Activated B cell treated with CpG ODN at 0.5 μM for 24 hours (primary cell): ENCODE measurements around the gene COX6B2. TPM values are rescaled to one million over a fixed set of nuclear protein-coding genes. Genes with fewer than 3 reads are reported as not detected.

Experiments used
- ATAC-seq: fragments of 200-7000 bp; cut with Tn5 transposase; one replicate; pipeline ENCODE4 v1.10.0; 2021; ENCODE audit warnings: low read depth, mild to moderate bottlenecking, moderate library complexity
- CTCF ChIA-PET: fragments of 350-600 bp; sonication (Branson Sonifier 250); formaldehyde crosslinking; loops from one replicate; lab custom pipeline; 2021; ENCODE audit warnings: antibody characterized with exemption; lab: Charles Lee
- POLR2A ChIA-PET: fragments of 350-600 bp; sonication (Branson Sonifier 250); formaldehyde crosslinking; loops from one replicate; lab custom pipeline; 2021; ENCODE audit warnings: antibody characterized with exemption; lab: Charles Lee
- DNase-seq: peaks from one replicate; pipeline ENCODE4 v3.0.0; 2022
- H3K27ac Mint-ChIP-seq: one replicate; pipeline ENCODE4 v1.8.0; 2020; ENCODE audit warnings: mixed read lengths
- H3K27me3 Mint-ChIP-seq: one replicate; pipeline ENCODE4 v1.8.0; 2021; ENCODE audit warnings: mixed read lengths
- H3K36me3 Mint-ChIP-seq: one replicate; pipeline ENCODE4 v1.8.0; 2021; ENCODE audit warnings: low read depth, mixed read lengths
- H3K4me1 Mint-ChIP-seq: one replicate; pipeline ENCODE4 v1.8.0; 2021; ENCODE audit warnings: mixed read lengths
- H3K4me3 Mint-ChIP-seq: one replicate; pipeline ENCODE4 v1.8.0; 2020; ENCODE audit warnings: mild to moderate bottlenecking, mixed read lengths
- H3K9me3 Mint-ChIP-seq: one replicate; pipeline ENCODE4 v1.8.0; 2020; ENCODE audit warnings: mixed read lengths
- CTCF ChIP-seq: fragments of 200-600 bp; IDR thresholded peaks from one replicate; pipeline ENCODE4 v1.8.0; 2022; ENCODE audit warnings: antibody characterized with exemption, mild to moderate bottlenecking
- intact Hi-C: fragments of 100-400 bp; cut with micrococcal nuclease; formaldehyde crosslinking; loops from one replicate; pipeline ENCODE4 v1.15.1; 2024
- total RNA-seq: library from RNA; stranded (reverse); gene quantifications from 2 replicates; pipeline ENCODE4 v1.2.3, GENCODE V29; 2022

Gene COX6B2
- total RNA-seq, 1 donor from 2014 or later = not detected

DNA sequence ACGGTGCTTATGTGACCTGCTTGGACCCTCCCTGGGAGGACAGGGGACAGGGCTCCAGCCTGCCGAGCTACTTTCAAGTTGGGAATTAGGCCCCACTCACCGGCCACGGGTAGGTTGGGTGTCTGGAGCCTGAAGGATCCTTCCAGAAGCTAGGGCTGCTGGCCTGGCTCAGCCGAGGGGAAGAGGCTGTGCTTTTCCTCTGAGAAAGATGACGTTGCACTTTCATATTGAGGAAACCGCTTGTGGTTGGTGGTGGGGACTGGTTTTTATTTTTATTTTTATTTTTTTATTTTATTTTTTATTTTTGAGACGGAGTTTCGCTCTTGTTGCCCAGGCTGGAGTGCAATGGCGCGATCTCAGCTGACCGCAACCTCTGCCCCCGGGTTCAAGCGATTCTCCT lies 29.3 kb downstream of the COX6B2 start, which contains the start of gene TMEM150B:
Gene TMEM150B, minus strand, starts transcription at position 170 of the 400 bp plus-strand sequence. CDS start 4,305 bp downstream, outside the sequence.
- ATAC-seq = no peak
- no peak for DNase-seq
- no peak for TF ChIP-seq CTCF
- Mint-ChIP-seq H3K36me3 (no peaks in the 10 kb centered on the region), H3K9me3 (no peaks in the 10 kb centered on the region), H3K4me1 (no peaks in the 10 kb centered on the region), H3K27me3 (peaks cover 30% of the 10 kb centered on the region), H3K4me3 (no peak within 1 kb of the TSS), H3K27ac (no peak within 1 kb of the TSS)
- POLR2A ChIA-PET = no interaction called here
- CTCF ChIA-PET = interaction anchor here (1.2 kb wide), 1 partner anchor 23 kb away, joined by 4 read pairs; no protein-coding TSS in a partner anchor
- intact Hi-C loops = no loop called here

- Mint-ChIP-seq H3K9me3 (no peaks in the 10 kb centered on the region), H3K4me3 (no peak overlapping the region), H3K4me1 (no peaks in the 10 kb centered on the region), H3K27me3 (peaks cover 33% of the 10 kb centered on the region), H3K36me3 (no peaks in the 10 kb centered on the region), H3K27ac (no peak overlapping the region)
- ATAC-seq (no peak), DNase-seq (no peak)
- ChIA-PET CTCF (interaction anchor here (1.2 kb wide), 1 partner anchor 23 kb away, joined by 4 read pairs; no protein-coding TSS in a partner anchor), POLR2A (no interaction called here)
- intact Hi-C loops = no loop called here
- TF ChIP-seq CTCF = no peak
Observed at GRCh38 chr19:55324662-55325061, 29.9 kb downstream of the COX6B2 start.

DNA sequence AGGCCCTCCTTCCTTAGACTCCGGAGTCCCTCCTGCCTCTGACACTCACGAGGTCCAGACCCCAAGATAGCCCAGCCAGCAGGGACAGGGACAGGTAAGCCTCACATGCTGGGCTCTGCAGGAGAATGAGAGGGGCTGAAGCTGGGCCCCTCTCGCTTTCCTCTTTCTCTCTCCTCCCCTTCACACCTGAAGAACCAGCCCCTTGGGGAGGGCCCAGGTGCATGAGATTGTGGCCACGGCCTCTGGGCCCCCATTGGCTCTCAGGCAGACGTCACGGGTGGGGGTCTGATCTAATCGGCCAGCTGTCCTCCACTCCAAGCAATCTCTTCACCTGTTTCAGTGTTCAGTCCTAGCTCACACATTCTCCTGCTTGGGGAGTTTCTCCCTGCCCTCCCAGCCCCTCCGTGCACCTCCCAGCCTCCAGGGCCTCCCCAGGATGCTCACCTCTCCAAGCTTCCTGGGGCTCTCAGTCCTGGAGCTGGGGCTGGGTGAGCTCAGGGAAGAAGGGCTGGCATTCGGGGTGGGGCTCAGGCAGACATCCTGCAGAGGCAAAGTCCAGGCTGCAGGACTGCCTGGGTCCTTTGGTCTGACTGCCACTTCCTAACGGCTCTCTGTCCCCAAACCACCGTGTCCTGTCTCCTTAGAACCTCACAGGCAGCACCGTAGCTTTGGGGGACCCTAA lies 32.2 kb downstream of the COX6B2 start:
- ChIA-PET POLR2A (no interaction called here), CTCF (no interaction called here)
- no peak overlapping the region for H3K27ac Mint-ChIP-seq
- DNase-seq (no peak), ATAC-seq (no peak)
- H3K27me3 Mint-ChIP-seq = peaks cover 28% of the 10 kb centered on the region
- intact Hi-C loops = no loop called here
- H3K4me3 Mint-ChIP-seq = no peak overlapping the region
- no peaks in the 10 kb centered on the region for H3K36me3 Mint-ChIP-seq
- H3K4me1 Mint-ChIP-seq = no peaks in the 10 kb centered on the region
- H3K9me3 Mint-ChIP-seq = no peaks in the 10 kb centered on the region
- TF ChIP-seq CTCF = no peak

DNA sequence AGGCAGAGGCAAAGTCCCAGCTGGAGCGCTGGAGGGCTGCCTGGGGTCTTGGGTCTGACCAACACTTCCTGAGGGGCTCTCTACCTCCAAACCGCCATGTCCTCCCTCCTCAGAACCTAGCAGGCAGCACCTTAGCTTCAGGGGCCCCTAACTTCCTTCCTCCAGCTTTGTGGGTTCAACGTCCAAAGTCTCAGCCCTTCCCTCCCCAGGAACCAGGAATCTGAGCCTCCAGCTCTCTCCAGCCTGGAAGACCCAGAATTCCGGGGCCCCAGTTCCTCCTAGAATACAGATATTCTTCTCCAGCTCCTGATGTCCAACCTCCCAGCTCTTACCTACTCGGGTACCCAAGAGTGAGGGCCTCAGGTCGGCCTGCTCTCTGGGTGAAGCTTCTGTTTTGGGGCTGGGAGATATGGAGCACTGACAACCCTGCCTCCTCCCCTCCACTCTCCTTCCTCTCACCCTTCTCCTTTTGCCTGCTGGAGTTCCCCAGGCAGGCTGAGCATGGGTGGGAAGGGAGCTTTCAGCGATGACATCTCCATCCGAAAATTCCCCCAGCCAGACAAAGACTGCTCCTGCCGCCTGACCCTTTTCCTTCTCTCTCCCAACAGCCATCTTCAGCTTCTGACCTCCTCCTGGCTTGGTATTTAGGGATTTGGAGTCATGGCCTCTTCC lies 32.9 kb downstream of the COX6B2 start:
- ChIA-PET POLR2A (no interaction called here), CTCF (no interaction called here)
- Mint-ChIP-seq H3K4me3 (no peak overlapping the region), H3K36me3 (no peaks in the 10 kb centered on the region), H3K9me3 (no peaks in the 10 kb centered on the region), H3K4me1 (no peaks in the 10 kb centered on the region), H3K27ac (no peak overlapping the region), H3K27me3 (peaks cover 28% of the 10 kb centered on the region)
- ATAC-seq (no peak), DNase-seq (no peak)
- intact Hi-C loops = no loop called here
- TF ChIP-seq CTCF = no peak

DNA sequence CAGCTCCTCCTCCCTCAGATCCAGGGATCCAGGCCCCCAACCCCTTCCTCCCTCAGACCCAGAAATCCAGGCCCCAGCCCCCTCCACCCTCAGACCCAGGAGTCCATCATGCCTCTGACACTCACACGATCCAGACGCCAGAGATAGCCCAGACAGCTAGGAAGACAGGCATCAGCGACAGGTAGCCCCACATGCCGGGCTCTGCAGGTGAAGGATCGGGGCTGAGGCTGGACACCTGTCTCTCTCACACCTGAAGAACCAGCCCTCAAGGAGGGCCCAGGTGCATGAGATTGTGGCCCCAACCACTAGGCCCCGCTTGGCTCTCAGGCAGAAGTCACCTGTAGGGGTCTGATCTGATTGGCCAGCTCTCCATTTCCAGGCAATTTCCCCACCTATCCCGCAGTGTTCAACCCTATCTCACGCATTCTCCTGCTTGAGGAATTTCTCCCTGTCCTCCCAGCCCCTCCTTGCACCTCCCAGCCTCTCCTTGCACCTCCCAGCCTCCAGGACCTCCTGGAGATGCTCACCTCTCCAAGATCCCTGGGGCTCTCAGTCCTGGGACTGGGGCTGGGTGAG lies 33.6 kb downstream of the COX6B2 start:
- peaks cover 26% of the 10 kb centered on the region for H3K27me3 Mint-ChIP-seq
- CTCF ChIA-PET = no interaction called here
- intact Hi-C loops = no loop called here
- DNase-seq = no peak
- H3K36me3 Mint-ChIP-seq = no peaks in the 10 kb centered on the region
- no peaks in the 10 kb centered on the region for H3K4me1 Mint-ChIP-seq
- no peak for ATAC-seq
- H3K27ac Mint-ChIP-seq = no peak overlapping the region
- no peak for TF ChIP-seq CTCF
- no peaks in the 10 kb centered on the region for H3K9me3 Mint-ChIP-seq
- H3K4me3 Mint-ChIP-seq = no peak overlapping the region
- POLR2A ChIA-PET = no interaction called here
